Stimulated activated CD8-positive, alpha-beta memory T cell treated with anti-CD3 and anti-CD28 coated beads, Interleukin-4, amount 100 ng/mL, for 4 hours (primary cell): ENCODE results near the gene KCNK4.

ENCODE experiments used
- DNase-seq, 2 donors: peaks; one replicate each; pipeline ENCODE4 v3.0.0-alpha.2; 2020; ENCODE audit warnings: low read depth in 2 of 2, low spot score in 1 of 2

Gene KCNK4

GRCh38 chr11:64253043-64253442 is 38.1 kb upstream of the KCNK4 start:
- no peak for DNase-seq

GRCh38 chr11:64253481-64253880 is 37.6 kb upstream of the KCNK4 start:
- no peak for DNase-seq

- DNase-seq, result no peak
These were observed 36.8 kb upstream of the KCNK4 start for GRCh38 chr11:64254326-64254725.

- DNase-seq, result no peak
These were observed 35.7 kb upstream of the KCNK4 start for GRCh38 chr11:64255135-64256128.

- no peak for DNase-seq
These were observed 34.8 kb upstream of the KCNK4 start for GRCh38 chr11:64256300-64256699.

- no peak for DNase-seq
These were observed 32.7 kb upstream of the KCNK4 start for GRCh38 chr11:64258356-64258755.

- no peak for DNase-seq
These were observed 32.1 kb upstream of the KCNK4 start for GRCh38 chr11:64258946-64259532.

- DNase-seq, result no peak
These were observed 31.5 kb upstream of the KCNK4 start for GRCh38 chr11:64259533-64260067.

- no peak for DNase-seq
These were observed 30.9 kb upstream of the KCNK4 start for GRCh38 chr11:64260147-64260708.

GRCh38 chr11:64261556-64262080 is 29.5 kb upstream of the KCNK4 start:
- DNase-seq, result no peak

GRCh38 chr11:64262271-64263002 is 28.7 kb upstream of the KCNK4 start:
- no peak for DNase-seq

- no peak for DNase-seq
These were observed 27.8 kb upstream of the KCNK4 start for GRCh38 chr11:64263021-64263946.

- no peak for DNase-seq
These were observed 27.2 kb upstream of the KCNK4 start for GRCh38 chr11:64263947-64264317.

- no peak for DNase-seq
These were observed 26.7 kb upstream of the KCNK4 start for GRCh38 chr11:64264371-64264852.

- DNase-seq, result no peak
These were observed 25.6 kb upstream of the KCNK4 start for GRCh38 chr11:64265176-64266160.

- DNase-seq, result no peak
These were observed 24.8 kb upstream of the KCNK4 start for GRCh38 chr11:64266339-64266738.

GRCh38 chr11:64267207-64267945 is 23.7 kb upstream of the KCNK4 start:
- no peak for DNase-seq
